Stimulated activated CD8-positive, alpha-beta memory T cell treated with anti-CD3 and anti-CD28 coated beads, Interleukin-7, amount 100 ng/mL, for 1 hour (primary cell): ENCODE data around the gene IL20.

Source experiments
- DNase-seq, 2 donors: peaks; one replicate each; pipeline ENCODE4 v3.0.0-alpha.2; 2020; ENCODE audit warnings: low read depth in 2 of 2

Gene IL20

GRCh38 chr1:206903687-206904086 is 38.3 kb downstream of the IL20 start:
- no peak for DNase-seq

- no peak for DNase-seq
These were observed 39.2 kb downstream of the IL20 start for GRCh38 chr1:206904423-206905142.

GRCh38 chr1:206905295-206906164 is 40.1 kb downstream of the IL20 start:
- no peak for DNase-seq

GRCh38 chr1:206907304-206907991 is 42.0 kb downstream of the IL20 start:
- DNase-seq = no peak

- DNase-seq = no peak
These were observed 42.6 kb downstream of the IL20 start for GRCh38 chr1:206908038-206908437.

GRCh38 chr1:206909161-206909882 is 43.9 kb downstream of the IL20 start:
- DNase-seq = no peak

GRCh38 chr1:206909883-206910318 is 44.5 kb downstream of the IL20 start:
- DNase-seq = no peak

- DNase-seq = no peak
These were observed 45.7 kb downstream of the IL20 start for GRCh38 chr1:206911064-206911663.

- DNase-seq = no peak
These were observed 47.1 kb downstream of the IL20 start for GRCh38 chr1:206912445-206913095.

- DNase-seq = no peak
These were observed 48.5 kb downstream of the IL20 start for GRCh38 chr1:206913766-206914537.

- no peak for DNase-seq
These were observed 49.8 kb downstream of the IL20 start for GRCh38 chr1:206915030-206915735.

- DNase-seq = no peak
These were observed 50.7 kb downstream of the IL20 start for GRCh38 chr1:206916000-206916709.

GRCh38 chr1:206918076-206918475 is 52.7 kb downstream of the IL20 start:
- DNase-seq = no peak
